CD4-positive, alpha-beta T cell (primary cell): ENCODE measurements around the gene TPCN2. TPM values are rescaled to one million over a fixed set of nuclear protein-coding genes. Genes with fewer than 3 reads are reported as not detected.

Experiments used
- ATAC-seq: fragments of 200-7000 bp; cut with Tn5 transposase; one replicate; pipeline ENCODE4 v1.10.0; 2022; ENCODE audit warnings: mild to moderate bottlenecking; ENCODE audit not compliant: poor library complexity
- CTCF ChIA-PET: fragments of 350-600 bp; sonication (Branson Sonifier 250); formaldehyde crosslinking; loops from one replicate; lab custom pipeline; 2021; ENCODE audit warnings: antibody characterized with exemption, inconsistent platforms; lab: Charles Lee
- POLR2A ChIA-PET: fragments of 350-600 bp; sonication (Branson Sonifier 250); formaldehyde crosslinking; loops from one replicate; lab custom pipeline; 2021; ENCODE audit warnings: antibody characterized with exemption, inconsistent platforms; lab: Charles Lee
- DNase-seq, 14 experiments: peaks; one replicate each; pipeline ENCODE4 v3.0.0-alpha.2; 2013 to 2020; ENCODE audit warnings: mixed read lengths in 2 of 14
- H3K27ac ChIP-seq, 2 donors: one replicate each; pipeline versions ENCODE4 v1.5.1 to v1.7.0; 2013; ENCODE audit warnings: low read length in 2 of 2, low read depth in 1 of 2, mild to moderate bottlenecking in 1 of 2
- H3K27me3 ChIP-seq, 2 experiments: 1 replicate in 1 of 2; 2 replicates in 1 of 2; pipeline versions ENCODE4 v1.6.1 to v1.7.0; 2013; ENCODE audit warnings: low read length in 2 of 2, control low read depth in 1 of 2, mild to moderate bottlenecking in 1 of 2, moderate library complexity in 1 of 2; ENCODE audit not compliant: insufficient read depth in 2 of 2, control insufficient read depth in 1 of 2
- H3K36me3 ChIP-seq: one replicate; pipeline ENCODE4 v1.6.1; 2013; ENCODE audit warnings: low read length, control low read depth; ENCODE audit not compliant: insufficient read depth
- H3K4me1 ChIP-seq: one replicate; pipeline ENCODE4 v1.6.1; 2013; ENCODE audit warnings: low read length, control low read depth; ENCODE audit not compliant: insufficient read depth
- H3K4me3 ChIP-seq: one replicate; pipeline ENCODE4 v1.5.1; 2013; ENCODE audit warnings: mild to moderate bottlenecking, low read length, moderate library complexity
- H3K9me3 ChIP-seq, 2 experiments: 1 replicate in 1 of 2; 2 replicates in 1 of 2; pipeline versions ENCODE4 v1.6.1 to v1.7.0; 2013; ENCODE audit warnings: low read length in 2 of 2, mild to moderate bottlenecking in 2 of 2, control low read depth in 1 of 2, moderate library complexity in 1 of 2; ENCODE audit not compliant: control insufficient read depth in 1 of 2, insufficient read depth in 1 of 2
- H3K27ac Mint-ChIP-seq: one replicate; pipeline ENCODE4 v1.8.0; 2020; ENCODE audit warnings: mixed read lengths
- H3K27me3 Mint-ChIP-seq: one replicate; pipeline ENCODE4 v1.8.0; 2021; ENCODE audit warnings: mixed read lengths
- H3K36me3 Mint-ChIP-seq: one replicate; pipeline ENCODE4 v1.8.0; 2021; ENCODE audit warnings: low read depth, mixed read lengths
- H3K4me1 Mint-ChIP-seq: one replicate; pipeline ENCODE4 v1.8.0; 2021; ENCODE audit warnings: low read depth, mixed read lengths
- H3K4me3 Mint-ChIP-seq: one replicate; pipeline ENCODE4 v1.8.0; 2020; ENCODE audit warnings: mild to moderate bottlenecking, mixed read lengths
- H3K9me3 Mint-ChIP-seq: one replicate; pipeline ENCODE4 v1.8.0; 2020; ENCODE audit warnings: mixed read lengths
- CTCF ChIP-seq: fragments of 200-600 bp; IDR thresholded peaks from one replicate; pipeline ENCODE4 v1.8.0; 2022; ENCODE audit warnings: antibody characterized with exemption, mild to moderate bottlenecking
- intact Hi-C, 2 experiments: fragments of 100-400 bp; cut with DNase I in 1 of 2; cut with micrococcal nuclease in 1 of 2; formaldehyde crosslinking; loops; one replicate each; pipeline versions ENCODE4 v1.15.1 to v1.9.0; 2023 to 2025; cut with DNase I, micrococcal nuclease
- total RNA-seq, 174 experiments: library from RNA in 2 of 174; stranded (reverse) in 2 of 174; gene quantifications; one replicate each; pipeline ENCODE4 v1.2.3 and lab custom pipeline; 2021 to 2026

The TPCN2 gene
- total RNA-seq, 2 experiments from 2014 or later: 10.2 to 11.5 TPM

GRCh38 chr11:69013009-69013951 lies 35.5 kb upstream of the TPCN2 start, which contains the start of gene MRGPRF:
Gene MRGPRF, minus strand, starts transcription at chr11:69013246. Its CDS starts 3,345 bp downstream, at chr11:69009901.
- Mint-ChIP-seq H3K4me3 (no peak within 1 kb of the TSS), H3K27ac (no peak within 1 kb of the TSS), H3K9me3 (no peaks in the 10 kb centered on the region), H3K36me3 (no peaks in the 10 kb centered on the region), H3K4me1 (peaks cover 5% of the 10 kb centered on the region), H3K27me3 (peaks cover 36% of the 10 kb centered on the region)
- intact Hi-C loops: no loop called here
- ChIA-PET POLR2A (no interaction called here), CTCF (no interaction called here)
- Histone ChIP-seq H3K36me3 (no peaks in the 10 kb centered on the region), H3K4me3 (no peak within 1 kb of the TSS), H3K27me3 (peaks cover 39 to 60% of the 10 kb centered on the region in 2 experiments), H3K27ac (no peak within 1 kb of the TSS), H3K4me1 (peaks cover 18% of the 10 kb centered on the region), H3K9me3 (peaks cover 0 to 4% of the 10 kb centered on the region in 2 experiments)
- DNase-seq (peak in 2 of 14 experiments; percentile 7 to 37), ATAC-seq (no peak)
- no peak for TF ChIP-seq CTCF

GRCh38 chr11:69014084-69014851 lies 34.5 kb upstream of the TPCN2 start:
- H3K9me3 Mint-ChIP-seq: no peaks in the 10 kb centered on the region
- CTCF ChIA-PET: no interaction called here
- no peaks in the 10 kb centered on the region for H3K36me3 Mint-ChIP-seq
- no peak overlapping the region for H3K4me3 Mint-ChIP-seq
- H3K4me3 ChIP-seq: no peak overlapping the region
- peaks cover 18% of the 10 kb centered on the region for H3K4me1 ChIP-seq
- TF ChIP-seq CTCF: no peak
- H3K36me3 ChIP-seq: no peaks in the 10 kb centered on the region
- peaks cover 32% of the 10 kb centered on the region for H3K27me3 Mint-ChIP-seq
- intact Hi-C loops: no loop called here
- H3K9me3 ChIP-seq: peaks cover 0 to 4% of the 10 kb centered on the region in 2 experiments
- H3K27ac ChIP-seq: no peak overlapping the region
- no peak for DNase-seq
- peaks cover 5% of the 10 kb centered on the region for H3K4me1 Mint-ChIP-seq
- no peak overlapping the region for H3K27ac Mint-ChIP-seq
- ATAC-seq: no peak
- POLR2A ChIA-PET: no interaction called here
- H3K27me3 ChIP-seq: peaks cover 37 to 53% of the 10 kb centered on the region in 2 experiments

- Mint-ChIP-seq H3K27me3 (peaks cover 27% of the 10 kb centered on the region), H3K4me1 (peaks cover 5% of the 10 kb centered on the region), H3K27ac (no peak overlapping the region), H3K36me3 (no peaks in the 10 kb centered on the region), H3K4me3 (no peak overlapping the region), H3K9me3 (no peaks in the 10 kb centered on the region)
- CTCF ChIA-PET: no interaction called here
- Histone ChIP-seq H3K27ac (no peak overlapping the region), H3K4me1 (peaks cover 18% of the 10 kb centered on the region), H3K27me3 (peaks cover 37 to 47% of the 10 kb centered on the region in 2 experiments), H3K36me3 (no peaks in the 10 kb centered on the region), H3K9me3 (peaks cover 0 to 4% of the 10 kb centered on the region in 2 experiments), H3K4me3 (no peak overlapping the region)
- POLR2A ChIA-PET: no interaction called here
- ATAC-seq (no peak), DNase-seq (no peak)
- no peak for TF ChIP-seq CTCF
- intact Hi-C loops: no loop called here
These were observed 33.7 kb upstream of the TPCN2 start for GRCh38 chr11:69014898-69015549.
